Astrocyte of the hippocampus (primary cell): Measurements from ENCODE around the gene DRAM2.

Experiments used
- DNase-seq: peaks from one replicate; pipeline ENCODE4 v3.0.0; 2011; ENCODE audit warnings: low read depth, low spot score

The DRAM2 gene

GRCh38 chr1:111139956-111140679, at the start of gene DRAM2, which contains the start of gene CEPT1:
Gene DRAM2, minus strand, starts transcription at chr1:111140093. Its CDS starts 8,539 bp downstream, at chr1:111131554.
Gene CEPT1, plus strand, starts transcription at chr1:111140223. Its CDS starts 7,492 bp downstream, at chr1:111147715.
- DNase-seq, result peak; percentile 99

DNA sequence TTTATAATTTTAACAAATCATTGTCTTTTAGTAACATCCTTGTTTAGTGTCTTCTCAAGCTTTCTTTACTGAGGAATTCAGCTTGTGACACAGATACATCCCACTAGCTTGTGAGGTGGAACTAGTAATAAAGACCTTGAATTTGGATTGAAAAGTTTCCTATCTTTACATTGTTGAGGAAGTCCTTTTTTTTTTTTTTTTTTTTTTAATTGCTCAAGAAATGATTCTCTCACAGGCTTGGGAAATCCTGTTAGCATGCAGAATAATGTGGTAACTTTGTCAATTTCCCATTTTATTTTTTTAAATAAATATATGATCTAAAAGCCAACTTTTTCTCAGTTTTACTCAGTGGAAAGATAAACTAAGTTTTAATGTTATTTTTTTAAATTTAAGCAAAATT, 44.8 kb upstream of the DRAM2 start:
- no peak for DNase-seq

DNA sequence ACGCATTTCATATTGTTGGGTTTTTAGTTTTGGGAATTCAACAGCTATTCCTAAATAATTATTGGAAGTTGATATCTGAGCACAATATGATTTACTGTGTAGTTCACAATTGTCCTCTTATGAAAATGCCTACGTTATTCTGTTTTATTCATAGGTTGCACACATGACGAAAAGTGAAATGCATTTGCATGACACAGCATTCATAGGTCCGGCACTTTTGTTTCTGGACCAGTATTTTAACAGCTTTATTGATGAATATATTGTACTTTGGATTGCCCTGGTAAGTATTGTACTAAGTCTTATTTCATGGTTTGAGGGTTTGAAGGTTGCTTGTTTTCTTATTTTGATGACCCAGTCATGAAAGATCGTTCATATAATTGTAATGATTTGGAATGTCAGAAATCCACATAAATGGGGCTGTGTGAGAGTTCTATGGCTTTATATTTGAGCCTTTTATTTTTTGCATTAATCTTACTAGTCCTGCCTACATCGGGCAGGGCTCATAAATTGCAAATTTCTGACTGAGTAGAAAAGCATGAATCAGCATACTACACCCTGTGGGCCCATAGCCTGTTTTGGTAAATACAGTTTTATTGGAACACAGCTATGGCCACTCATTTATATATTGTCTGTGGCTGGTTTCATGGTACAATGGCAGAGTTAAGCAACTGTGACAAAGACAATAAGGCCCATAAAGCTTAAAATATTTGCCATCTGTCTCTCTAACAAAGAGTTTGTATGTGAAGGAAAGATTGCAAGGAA, 43.6 kb upstream of the DRAM2 start:
- no peak for DNase-seq

GRCh38 chr1:111182052-111182451, 42.2 kb upstream of the DRAM2 start:
- no peak for DNase-seq

GRCh38 chr1:111179968-111180533, 40.2 kb upstream of the DRAM2 start:
- DNase-seq, result no peak

DNA sequence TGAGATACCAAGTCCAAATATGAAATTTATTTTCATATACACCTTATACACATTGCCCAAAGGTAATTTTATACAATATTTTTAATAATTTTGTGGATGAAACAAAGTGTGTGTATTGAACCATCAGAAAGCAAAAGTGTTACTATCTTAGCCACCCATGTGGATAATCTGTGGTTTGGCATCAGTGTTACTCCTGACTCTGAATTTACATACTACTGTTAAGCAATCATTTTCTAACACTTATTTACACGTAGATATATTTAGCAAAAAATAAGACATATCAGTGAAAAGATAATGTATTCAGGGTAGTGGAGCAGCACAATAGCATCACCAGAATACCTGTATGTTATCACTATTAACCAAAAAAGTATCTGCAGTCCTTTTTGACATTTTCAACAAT, 36.8 kb upstream of the DRAM2 start:
- peak; percentile 68 for DNase-seq

DNA sequence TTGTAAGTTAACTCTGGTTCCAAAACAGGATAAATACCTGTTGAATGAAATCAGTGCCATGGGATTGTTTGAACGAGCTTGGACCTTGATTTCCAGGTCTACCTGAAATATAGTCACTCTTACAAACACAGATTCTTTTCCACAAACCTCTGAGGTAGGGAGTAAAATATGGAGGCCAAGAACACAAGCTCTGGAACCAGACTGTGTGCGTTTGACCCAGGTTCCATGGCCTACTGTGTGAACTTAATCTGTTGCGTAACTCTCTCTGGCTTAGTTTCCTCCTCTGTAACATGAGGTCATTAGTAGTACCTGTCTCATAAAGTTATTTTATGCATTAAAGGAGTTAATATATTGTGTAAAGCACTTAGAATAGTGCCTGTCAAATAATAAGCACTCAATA, 35.5 kb upstream of the DRAM2 start:
- DNase-seq, result no peak

DNA sequence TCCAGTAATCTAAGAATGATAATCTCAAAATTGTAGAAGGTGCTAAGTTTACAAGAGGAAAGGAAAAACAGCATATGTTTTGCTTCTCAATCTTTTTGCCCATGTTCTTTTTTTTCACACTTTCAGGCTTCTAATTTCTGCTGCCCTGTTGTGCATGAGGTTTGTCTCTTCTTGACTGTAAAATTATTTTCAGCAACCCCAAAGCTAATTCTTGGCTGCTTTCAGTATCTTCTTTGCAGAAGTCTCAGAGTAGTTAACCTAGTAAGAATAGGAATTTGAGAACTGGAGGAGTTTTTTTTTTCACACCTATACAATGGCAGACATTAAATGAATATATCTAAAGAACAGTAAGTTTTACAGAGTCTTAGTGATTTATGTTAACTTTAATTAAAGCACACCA, 34.2 kb upstream of the DRAM2 start:
- no peak for DNase-seq

DNA sequence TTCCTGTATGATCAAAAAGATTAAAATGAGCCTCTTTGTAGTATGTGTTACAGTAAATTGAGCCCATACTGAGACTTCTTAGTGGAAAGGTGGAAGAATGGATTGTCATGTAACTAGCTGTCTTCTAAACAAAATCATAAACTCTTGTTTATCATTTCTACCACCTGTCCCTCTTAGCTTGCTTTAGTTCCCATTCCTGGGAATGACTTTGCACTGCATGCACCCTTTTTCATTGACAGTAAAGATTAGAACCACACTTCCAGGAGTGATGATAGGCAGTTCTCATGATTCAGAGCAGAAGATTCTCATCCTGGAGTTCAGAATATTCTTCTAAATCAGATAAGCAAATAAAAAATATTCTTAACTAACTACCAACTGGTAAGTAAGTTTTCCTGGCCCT, 32.6 kb upstream of the DRAM2 start:
- DNase-seq, result no peak

DNA sequence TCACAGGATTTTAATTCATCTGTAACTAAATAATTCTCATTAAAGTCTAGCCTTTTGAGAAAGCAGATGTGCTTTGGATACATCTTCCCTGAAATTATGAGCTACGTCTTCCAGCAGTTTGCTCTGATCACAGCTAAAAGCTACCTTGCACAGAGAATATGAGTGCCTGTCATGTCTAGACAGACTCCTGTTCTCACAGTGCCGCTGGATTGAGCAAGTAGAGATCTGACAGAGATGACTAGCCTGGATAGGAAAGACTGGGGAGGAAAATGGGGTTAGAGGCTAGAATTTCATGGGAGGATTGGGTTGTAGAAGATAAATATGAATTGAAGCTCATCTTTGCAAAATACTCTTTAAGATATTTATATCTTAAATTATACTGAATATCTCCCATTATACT, 24.3 kb upstream of the DRAM2 start:
- no peak for DNase-seq

GRCh38 chr1:111163363-111163762, 23.5 kb upstream of the DRAM2 start:
- no peak for DNase-seq

DNA sequence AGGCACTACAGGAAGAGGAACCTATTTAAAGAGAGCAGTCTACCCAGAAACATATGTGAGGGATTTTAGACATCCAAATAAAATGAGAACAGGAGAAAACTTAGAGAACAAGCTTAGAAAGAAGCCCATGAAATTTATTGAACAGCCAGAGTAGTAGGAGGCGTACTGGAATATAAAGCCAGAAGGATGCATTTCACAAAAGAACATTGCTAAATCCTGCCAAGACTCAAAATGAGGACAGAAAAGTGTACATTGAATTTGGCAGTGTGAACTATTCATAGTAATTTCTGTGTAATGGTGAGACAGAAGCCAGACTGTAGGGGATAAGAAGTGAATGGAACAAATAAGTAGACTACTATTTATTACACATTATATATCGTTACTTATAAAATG, 22.6 kb upstream of the DRAM2 start:
- DNase-seq, result no peak

GRCh38 chr1:111161843-111162487, 22.1 kb upstream of the DRAM2 start:
- DNase-seq, result no peak

- DNase-seq, result no peak
These were observed 17.5 kb upstream of the DRAM2 start for GRCh38 chr1:111157431-111157830.

DNA sequence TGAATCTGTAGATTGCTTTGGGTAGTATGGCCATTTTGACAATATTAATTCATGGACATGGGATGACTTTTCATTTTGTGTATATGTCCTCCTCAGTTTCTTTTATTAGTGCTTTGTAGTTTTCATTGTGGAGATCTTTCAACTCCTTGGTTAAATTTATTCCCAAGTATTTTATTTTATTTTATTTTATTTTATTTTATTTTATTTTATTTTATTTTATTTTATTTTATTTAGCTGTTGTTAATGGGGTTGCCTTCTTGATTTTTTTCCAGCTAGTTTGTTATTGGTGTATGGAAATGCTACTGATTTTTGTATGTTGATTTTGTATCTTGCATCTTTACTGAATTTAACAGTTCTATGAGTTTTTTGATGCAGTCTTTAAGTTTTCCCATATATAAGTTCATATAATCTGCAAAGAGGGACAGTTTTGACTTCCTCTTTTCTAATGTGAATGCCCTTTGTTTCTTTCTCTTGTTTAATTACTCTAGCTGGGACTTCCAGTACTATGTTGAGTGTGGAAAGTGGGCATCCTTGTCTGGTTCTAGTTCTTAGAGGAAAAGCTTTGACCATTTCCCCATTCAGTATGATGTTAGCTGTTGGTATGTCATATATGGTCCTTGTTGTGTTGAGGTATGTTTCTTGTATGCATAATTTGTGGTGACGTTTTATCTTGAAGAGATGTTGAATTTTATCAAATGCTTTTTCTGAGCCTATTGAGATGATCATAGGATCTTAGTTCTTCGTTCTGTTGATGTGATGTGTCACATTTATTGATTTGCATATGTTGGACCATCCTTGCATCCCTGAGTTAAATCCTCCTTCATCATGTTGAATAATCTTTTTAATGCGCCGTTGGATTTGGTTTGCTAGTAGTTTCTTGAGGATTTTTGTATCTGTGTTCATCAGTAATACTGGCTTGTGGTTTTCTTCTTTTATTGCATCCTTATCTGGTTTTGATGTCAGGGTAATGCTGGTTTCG, 14.4 kb upstream of the DRAM2 start:
- no peak for DNase-seq

GRCh38 chr1:111151838-111152237, 11.9 kb upstream of the DRAM2 start:
- no peak for DNase-seq

DNA sequence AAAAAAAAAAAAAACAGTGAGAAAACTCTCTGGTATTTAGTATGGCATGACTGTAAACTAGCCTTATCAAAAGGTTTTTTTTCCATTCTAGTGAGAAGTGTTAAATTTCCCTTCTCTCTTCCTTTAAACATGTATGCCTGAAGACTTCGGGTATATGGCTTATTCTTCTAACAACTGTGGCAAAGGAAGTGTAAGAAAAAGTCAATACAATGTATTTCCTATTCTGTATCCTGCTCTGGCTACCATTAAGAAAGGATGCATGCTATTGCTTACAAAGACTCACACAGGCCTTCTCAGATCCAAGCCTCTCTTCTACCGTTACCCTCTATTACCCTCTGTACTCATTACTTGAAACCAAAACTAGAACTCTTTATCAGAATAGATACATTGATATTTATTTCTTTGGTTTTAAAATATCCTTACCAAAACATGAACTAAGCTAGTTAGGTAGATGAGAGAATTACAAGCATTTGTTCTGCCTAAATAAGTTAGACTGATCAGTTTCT, 8.5 kb upstream of the DRAM2 start:
- no peak for DNase-seq

DNA sequence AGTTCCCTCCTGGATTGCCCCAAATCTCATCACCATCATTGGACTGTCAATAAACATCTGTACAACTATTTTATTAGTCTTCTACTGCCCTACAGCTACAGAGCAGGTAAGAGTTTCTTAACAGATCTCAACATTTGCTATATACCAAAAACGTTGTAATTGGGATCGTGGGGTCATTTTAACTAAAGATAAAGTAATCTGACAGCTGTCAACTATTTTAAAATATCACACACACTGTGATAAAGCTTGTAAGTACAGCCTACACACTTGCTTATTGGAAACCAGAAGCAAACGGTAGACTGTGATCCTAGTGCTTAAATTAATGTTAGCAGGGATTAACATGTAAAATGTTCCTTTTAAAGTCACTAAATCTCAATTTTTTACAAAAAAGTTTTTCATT, 8.1 kb upstream of the DRAM2 start:
- DNase-seq, result no peak

DNA sequence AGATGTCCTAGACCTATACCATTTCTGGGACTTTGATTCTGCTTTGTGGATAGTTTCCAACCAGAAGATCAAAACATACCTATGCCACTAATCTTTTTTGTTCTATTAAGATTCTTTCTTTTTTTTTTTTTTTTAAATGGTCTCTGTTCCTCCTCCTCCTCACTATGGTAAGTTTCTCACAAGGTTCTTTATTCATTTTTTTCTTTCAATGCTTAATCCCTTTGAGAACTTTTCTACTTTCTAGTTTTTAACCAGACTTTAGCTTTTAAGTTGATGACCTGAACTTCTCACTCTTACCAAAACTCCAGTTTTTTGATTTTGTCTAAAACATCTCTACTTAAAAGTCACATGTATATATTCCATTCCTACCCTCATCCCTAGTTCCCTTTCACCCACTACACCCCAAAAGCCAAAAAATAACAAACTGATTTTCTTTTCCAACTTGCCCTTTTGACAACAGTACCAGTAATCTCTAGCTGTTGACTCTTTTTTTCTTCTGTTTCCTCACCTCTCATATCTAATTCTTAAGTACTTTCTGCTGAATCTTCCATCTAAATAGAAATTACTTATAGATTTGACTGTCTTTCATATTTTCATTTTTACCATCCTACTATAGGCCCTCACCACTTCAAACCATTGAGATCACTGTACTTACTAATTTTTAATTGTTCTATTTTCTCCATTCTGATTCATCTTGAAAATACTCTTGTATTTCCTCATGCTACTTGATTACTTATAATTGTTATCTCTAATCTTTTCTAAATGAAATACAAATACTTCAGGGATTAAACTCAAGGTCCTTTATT, 6.3 kb upstream of the DRAM2 start:
- no peak for DNase-seq

GRCh38 chr1:111145542-111145941, 5.6 kb upstream of the DRAM2 start:
- no peak for DNase-seq
